H1 (cell line): ENCODE data around the gene ADCY9. TPM values are rescaled to one million over a fixed set of nuclear protein-coding genes. Genes with fewer than 3 reads are reported as not detected.

Source experiments
- CBX5 ChIP-seq: fragments of 300-800, 300-1000 bp; sonication (generic); IDR thresholded peaks from 2 replicates; pipeline ENCODE4 v1.7.1; 2016; ENCODE audit warnings: antibody characterized with exemption, low read length, low read depth
- EGR1 ChIP-seq: IDR thresholded peaks from 2 replicates; pipeline ENCODE4 v1.6.1; 2011; ENCODE audit warnings: low read depth, low read length, borderline replicate concordance
- MAFK ChIP-seq: IDR thresholded peaks from 2 replicates; pipeline ENCODE4 v1.6.1; 2012; ENCODE audit warnings: low read depth, mild to moderate bottlenecking, improper control_type of control experiment, low read length
- NRF1 ChIP-seq: IDR thresholded peaks from 2 replicates; pipeline ENCODE4 v1.6.1; 2011; ENCODE audit warnings: mild to moderate bottlenecking, low read depth, low read length, improper control_type of control experiment
- POU5F1 ChIP-seq: IDR thresholded peaks from 2 replicates; pipeline ENCODE4 v1.6.1; 2011; ENCODE audit warnings: low read depth, mild to moderate bottlenecking, low read length, moderate library complexity
- SIN3A ChIP-seq, 2 experiments: IDR thresholded peaks in 1 of 2; conservative IDR thresholded peaks in 1 of 2; 2 replicates each; pipeline ENCODE4 v1.6.1; 2011 to 2012; ENCODE audit warnings: low read length in 2 of 2, improper control_type of control experiment in 1 of 2, low read depth in 1 of 2, mild to moderate bottlenecking in 1 of 2
- polyA plus RNA-seq, 7 experiments: library from polyadenylated mRNA; depleted of rRNA in 3 of 7; stranded (reverse) in 5 of 7; unstranded in 2 of 7; fragments of >200 nt in 5 of 7; fragments of 200-250 nt in 2 of 7; gene quantifications; 1 replicate in 5 of 7; 2 replicates in 1 of 7; 4 replicates in 1 of 7; pipeline versions ENCODE4 v1.2.1 to v1.2.3, GENCODE V29; 2011 to 2013; ENCODE audit warnings: missing spikeins in 2 of 7, mixed read lengths in 2 of 7
- total RNA-seq: library from RNA; stranded (reverse); fragmentation: NEBNext Ultra II Directional; extraction: Animal tissue kit (Norgen Biotek cat#: 25700); gene quantifications from 2 replicates; pipeline ENCODE4 v1.2.1, GENCODE V29; 2021
- TF ChIP-seq, protein P1 (sequence below): IDR thresholded peaks from 2 replicates; pipeline ENCODE4 v1.6.1; 2012; ENCODE audit warnings: inconsistent platforms
- TF ChIP-seq, protein P2 (sequence below): IDR thresholded peaks from 2 replicates; pipeline ENCODE4 v1.6.1; 2012; ENCODE audit warnings: low read length, inconsistent platforms
- TF ChIP-seq, protein P3 (sequence below): IDR thresholded peaks from 2 replicates; pipeline ENCODE4 v1.6.1; 2011; ENCODE audit warnings: low read length, improper control_type of control experiment

ADCY9 gene
- total and polyA plus RNA-seq, 2 of the 8 experiments (the other 6 are each of a cell fraction or from before 2014, with no cell fraction given): 5.4 to 13.1 TPM

DNA sequence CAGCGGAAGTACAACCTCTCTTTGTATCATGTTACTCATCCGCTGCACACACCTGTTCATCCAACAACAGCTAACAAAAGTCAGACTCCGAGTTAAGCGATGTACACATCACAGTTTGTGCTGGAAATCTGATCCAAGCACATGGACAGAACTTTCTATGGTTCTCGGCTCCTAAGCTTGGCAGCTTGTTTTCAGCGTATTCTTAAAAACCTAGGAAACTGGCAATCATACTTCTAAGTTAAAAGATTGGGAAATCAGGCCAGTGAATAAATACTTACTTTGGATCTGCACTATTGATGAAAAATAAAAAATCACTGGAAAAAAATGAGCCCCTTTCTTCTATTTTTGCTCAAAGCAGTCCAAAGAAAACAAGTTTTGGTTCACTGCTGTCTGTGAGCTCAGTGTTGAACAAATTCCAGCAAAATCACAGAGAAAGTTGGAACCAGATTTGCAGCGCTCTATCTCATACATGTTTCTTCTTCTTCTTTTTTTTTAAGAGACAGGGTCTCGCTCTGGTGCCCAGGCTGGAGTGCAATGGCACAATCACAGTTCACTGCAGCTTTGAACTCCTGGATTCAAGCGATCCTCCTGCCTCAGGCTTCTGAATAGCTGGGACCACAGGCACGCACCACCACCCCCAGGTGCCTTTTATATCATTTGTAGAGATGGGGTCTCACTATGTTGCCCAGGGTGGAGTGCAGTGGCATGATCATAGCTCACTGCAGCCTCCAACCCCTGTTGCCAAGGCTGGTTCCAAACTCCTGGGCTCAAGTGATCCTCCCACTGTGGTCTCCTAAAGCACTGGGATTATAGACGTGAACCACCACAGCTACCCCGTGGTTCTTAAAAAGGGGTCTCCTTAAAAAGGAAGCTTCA lies 164.1 kb downstream of the ADCY9 start (continued):
- TF ChIP-seq, protein P1, sequence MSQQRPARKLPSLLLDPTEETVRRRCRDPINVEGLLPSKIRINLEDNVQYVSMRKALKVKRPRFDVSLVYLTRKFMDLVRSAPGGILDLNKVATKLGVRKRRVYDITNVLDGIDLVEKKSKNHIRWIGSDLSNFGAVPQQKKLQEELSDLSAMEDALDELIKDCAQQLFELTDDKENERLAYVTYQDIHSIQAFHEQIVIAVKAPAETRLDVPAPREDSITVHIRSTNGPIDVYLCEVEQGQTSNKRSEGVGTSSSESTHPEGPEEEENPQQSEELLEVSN: no peak
- TF ChIP-seq NRF1: no peak
- TF ChIP-seq CBX5: no peak
- TF ChIP-seq, protein P2, sequence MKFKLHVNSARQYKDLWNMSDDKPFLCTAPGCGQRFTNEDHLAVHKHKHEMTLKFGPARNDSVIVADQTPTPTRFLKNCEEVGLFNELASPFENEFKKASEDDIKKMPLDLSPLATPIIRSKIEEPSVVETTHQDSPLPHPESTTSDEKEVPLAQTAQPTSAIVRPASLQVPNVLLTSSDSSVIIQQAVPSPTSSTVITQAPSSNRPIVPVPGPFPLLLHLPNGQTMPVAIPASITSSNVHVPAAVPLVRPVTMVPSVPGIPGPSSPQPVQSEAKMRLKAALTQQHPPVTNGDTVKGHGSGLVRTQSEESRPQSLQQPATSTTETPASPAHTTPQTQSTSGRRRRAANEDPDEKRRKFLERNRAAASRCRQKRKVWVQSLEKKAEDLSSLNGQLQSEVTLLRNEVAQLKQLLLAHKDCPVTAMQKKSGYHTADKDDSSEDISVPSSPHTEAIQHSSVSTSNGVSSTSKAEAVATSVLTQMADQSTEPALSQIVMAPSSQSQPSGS: no peak
- TF ChIP-seq, protein P3, sequence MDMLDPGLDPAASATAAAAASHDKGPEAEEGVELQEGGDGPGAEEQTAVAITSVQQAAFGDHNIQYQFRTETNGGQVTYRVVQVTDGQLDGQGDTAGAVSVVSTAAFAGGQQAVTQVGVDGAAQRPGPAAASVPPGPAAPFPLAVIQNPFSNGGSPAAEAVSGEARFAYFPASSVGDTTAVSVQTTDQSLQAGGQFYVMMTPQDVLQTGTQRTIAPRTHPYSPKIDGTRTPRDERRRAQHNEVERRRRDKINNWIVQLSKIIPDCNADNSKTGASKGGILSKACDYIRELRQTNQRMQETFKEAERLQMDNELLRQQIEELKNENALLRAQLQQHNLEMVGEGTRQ: no peak
- TF ChIP-seq MAFK: no peak
- no peak for TF ChIP-seq EGR1
- TF ChIP-seq POU5F1: no peak
- TF ChIP-seq SIN3A (conservative IDR thresholded peaks at IDR 0.05 in 1 of 2, IDR thresholded peaks at IDR 0.05 in 1 of 2; ENCODE audit: low read depth in 1 of 2, low read length in 2 of 2): no peak
